H9 (cell line): Measurements from ENCODE around the gene CYP24A1. TPM values are rescaled to one million over a fixed set of nuclear protein-coding genes. Genes with fewer than 3 reads are reported as not detected.
"Not testable (repeated sequence)": the region's sequence is repeated elsewhere in the genome, so short reads cannot be mapped to it uniquely, and the experiment has no call there.

Source experiments
- DNase-seq: peaks from one replicate; pipeline ENCODE4 v3.0.0-alpha.2; 2017
- H2AFZ ChIP-seq: one replicate; pipeline ENCODE4 v1.6.1; 2013; ENCODE audit warnings: mild to moderate bottlenecking, low read length, control low read depth, moderate library complexity
- H2AK5ac ChIP-seq: 2 replicates; pipeline ENCODE4 v1.6.1; 2013; ENCODE audit warnings: low read length, control low read depth, mixed read lengths; ENCODE audit not compliant: insufficient read length
- H2BK120ac ChIP-seq: one replicate; pipeline ENCODE4 v1.6.1; 2013; ENCODE audit warnings: low read depth, mild to moderate bottlenecking, low read length, control low read depth, inconsistent platforms; ENCODE audit not compliant: poor library complexity, severe bottlenecking
- H2BK12ac ChIP-seq: 2 replicates; pipeline ENCODE4 v1.6.1; 2013; ENCODE audit warnings: low read length, control low read depth, mixed read lengths, low read depth; ENCODE audit not compliant: insufficient read length
- H2BK15ac ChIP-seq: 2 replicates; pipeline ENCODE4 v1.6.1; 2013; ENCODE audit warnings: low read depth, low read length, control low read depth
- H2BK20ac ChIP-seq: one replicate; pipeline ENCODE4 v1.6.1; 2013; ENCODE audit warnings: low read depth, mild to moderate bottlenecking, low read length, control low read depth, inconsistent platforms; ENCODE audit not compliant: poor library complexity, severe bottlenecking
- H2BK5ac ChIP-seq: 2 replicates; pipeline ENCODE4 v1.6.1; 2013; ENCODE audit warnings: low read length, control low read depth, mixed read lengths; ENCODE audit not compliant: insufficient read length
- H3K14ac ChIP-seq: 2 replicates; pipeline ENCODE4 v1.6.1; 2013; ENCODE audit warnings: low read length, control low read depth; ENCODE audit not compliant: insufficient read depth
- H3K18ac ChIP-seq: 2 replicates; pipeline ENCODE4 v1.6.1; 2013; ENCODE audit warnings: low read depth, mild to moderate bottlenecking, mixed read lengths, low read length, control low read depth; ENCODE audit not compliant: insufficient read length
- H3K23ac ChIP-seq: 2 replicates; pipeline ENCODE4 v1.6.1; 2013; ENCODE audit warnings: low read length, control low read depth, mixed read lengths, low read depth; ENCODE audit not compliant: insufficient read length
- H3K23me2 ChIP-seq: 2 replicates; pipeline ENCODE4 v1.6.1; 2013; ENCODE audit warnings: low read depth, mild to moderate bottlenecking, mixed read lengths, low read length, control low read depth; ENCODE audit not compliant: insufficient read length, poor library complexity, severe bottlenecking
- H3K27ac ChIP-seq: 2 replicates; pipeline ENCODE4 v1.5.1; 2013; ENCODE audit warnings: low read length, control low read depth, mixed read lengths, low read depth; ENCODE audit not compliant: insufficient read length
- H3K27me3 ChIP-seq: 2 replicates; pipeline ENCODE4 v1.6.1; 2013; ENCODE audit warnings: low read length, control low read depth, inconsistent platforms; ENCODE audit not compliant: insufficient read depth
- H3K4ac ChIP-seq: 2 replicates; pipeline ENCODE4 v1.6.1; 2013; ENCODE audit warnings: low read depth, mild to moderate bottlenecking, control low read depth, inconsistent platforms, low read length, moderate library complexity
- H3K4me1 ChIP-seq: 2 replicates; pipeline ENCODE4 v1.6.1; 2013; ENCODE audit warnings: low read length, control low read depth, inconsistent platforms; ENCODE audit not compliant: insufficient read depth
- H3K4me2 ChIP-seq: 2 replicates; pipeline ENCODE4 v1.6.1; 2013; ENCODE audit warnings: low read length, control low read depth, mixed read lengths; ENCODE audit not compliant: insufficient read length, insufficient read depth
- H3K56ac ChIP-seq: 2 replicates; pipeline ENCODE4 v1.6.1; 2013; ENCODE audit warnings: low read depth, mild to moderate bottlenecking, mixed read lengths, low read length, control low read depth; ENCODE audit not compliant: insufficient read length
- H3K79me1 ChIP-seq: 2 replicates; pipeline ENCODE4 v1.6.1; 2013; ENCODE audit warnings: low read depth, mild to moderate bottlenecking, moderate library complexity, low read length, control low read depth, inconsistent platforms; ENCODE audit not compliant: insufficient read depth, poor library complexity, severe bottlenecking
- H3K79me2 ChIP-seq: 2 replicates; pipeline ENCODE4 v1.6.1; 2013; ENCODE audit warnings: low read length, control low read depth, inconsistent platforms; ENCODE audit not compliant: insufficient read depth
- H3K9ac ChIP-seq: 2 replicates; pipeline ENCODE4 v1.6.1; 2013; ENCODE audit warnings: low read length, control low read depth, mixed read lengths; ENCODE audit not compliant: insufficient read length; ENCODE audit errors: extremely low read depth
- H3K9me3 ChIP-seq: one replicate; pipeline ENCODE4 v1.6.1; 2013; ENCODE audit warnings: low read depth, low read length, inconsistent platforms; ENCODE audit not compliant: control insufficient read depth
- H3T11ph ChIP-seq: one replicate; pipeline ENCODE4 v1.6.1; 2013; ENCODE audit warnings: mild to moderate bottlenecking, low read length, control low read depth, inconsistent platforms
- H4K20me1 ChIP-seq: one replicate; pipeline ENCODE4 v1.6.1; 2013; ENCODE audit not compliant: control insufficient read depth, insufficient read length, insufficient read depth
- H4K5ac ChIP-seq: 2 replicates; pipeline ENCODE4 v1.6.1; 2013; ENCODE audit warnings: low read depth, mild to moderate bottlenecking, mixed read lengths, low read length, control low read depth; ENCODE audit not compliant: insufficient read length
- H4K8ac ChIP-seq: replicated peaks from 2 replicates; pipeline ENCODE4 v1.6.1; 2013; ENCODE audit warnings: low read length, control low read depth, mixed read lengths, low read depth; ENCODE audit not compliant: insufficient read length
- H4K91ac ChIP-seq: 2 replicates; pipeline ENCODE4 v1.6.1; 2013; ENCODE audit warnings: low read depth, mild to moderate bottlenecking, moderate library complexity, mixed read lengths, low read length, control low read depth; ENCODE audit not compliant: insufficient read length
- H3K27ac Mint-ChIP-seq, 3 experiments: 2 replicates in 2 of 3; 3 replicates in 1 of 3; pipeline ENCODE4 v1.8.0; 2020 to 2021; ENCODE audit warnings: mixed read lengths in 3 of 3, mild to moderate bottlenecking in 1 of 3, moderate library complexity in 1 of 3
- H3K27me3 Mint-ChIP-seq: 2 replicates; pipeline ENCODE4 v1.8.0; 2021; ENCODE audit warnings: low read depth, mild to moderate bottlenecking, moderate library complexity, mixed read lengths
- H3K36me3 Mint-ChIP-seq, 3 experiments: 2 replicates in 2 of 3; 3 replicates in 1 of 3; pipeline ENCODE4 v1.8.0; 2020 to 2021; ENCODE audit warnings: low read depth in 3 of 3, mixed read lengths in 3 of 3; ENCODE audit not compliant: insufficient read depth in 1 of 3
- H3K4me1 Mint-ChIP-seq, 2 experiments: 2 replicates each; pipeline ENCODE4 v1.8.0; 2020; ENCODE audit warnings: mixed read lengths in 2 of 2
- H3K4me3 Mint-ChIP-seq, 2 experiments: 2 replicates in 1 of 2; 3 replicates in 1 of 2; pipeline ENCODE4 v1.8.0; 2020 to 2021; ENCODE audit warnings: mild to moderate bottlenecking in 2 of 2, mixed read lengths in 2 of 2, moderate library complexity in 1 of 2
- H3K9me3 Mint-ChIP-seq, 2 experiments: 2 replicates in 1 of 2; 3 replicates in 1 of 2; pipeline ENCODE4 v1.8.0; 2020; ENCODE audit warnings: mild to moderate bottlenecking in 2 of 2, mixed read lengths in 2 of 2, moderate library complexity in 1 of 2
- WGBS: extraction: QIAGEN DNeasy Blood & Tissue Kit; methylation state at CpG from one replicate; pipeline ENCODE4 v1.1.7; 2013; ENCODE audit warnings: missing lambda C conversion rate, low lambda C conversion rate, mixed read lengths; ENCODE audit not compliant: insufficient read length; ENCODE audit errors: extremely low coverage; 5-methylcytosine and 5-hydroxymethylcytosine counted together
- total RNA-seq: library from RNA; stranded (reverse); gene quantifications from 2 replicates; pipeline ENCODE4 v1.2.1, GENCODE V29; 2021
- TF ChIP-seq, protein P1 (sequence below): fragments of 200-600 bp; sonication (generic); conservative IDR thresholded peaks from 3 replicates; pipeline ENCODE4 v1.8.0; 2021; ENCODE audit warnings: antibody characterized with exemption, mild to moderate bottlenecking

Gene CYP24A1
- total RNA-seq, 1 experiment from 2014 or later, result not detected

DNA sequence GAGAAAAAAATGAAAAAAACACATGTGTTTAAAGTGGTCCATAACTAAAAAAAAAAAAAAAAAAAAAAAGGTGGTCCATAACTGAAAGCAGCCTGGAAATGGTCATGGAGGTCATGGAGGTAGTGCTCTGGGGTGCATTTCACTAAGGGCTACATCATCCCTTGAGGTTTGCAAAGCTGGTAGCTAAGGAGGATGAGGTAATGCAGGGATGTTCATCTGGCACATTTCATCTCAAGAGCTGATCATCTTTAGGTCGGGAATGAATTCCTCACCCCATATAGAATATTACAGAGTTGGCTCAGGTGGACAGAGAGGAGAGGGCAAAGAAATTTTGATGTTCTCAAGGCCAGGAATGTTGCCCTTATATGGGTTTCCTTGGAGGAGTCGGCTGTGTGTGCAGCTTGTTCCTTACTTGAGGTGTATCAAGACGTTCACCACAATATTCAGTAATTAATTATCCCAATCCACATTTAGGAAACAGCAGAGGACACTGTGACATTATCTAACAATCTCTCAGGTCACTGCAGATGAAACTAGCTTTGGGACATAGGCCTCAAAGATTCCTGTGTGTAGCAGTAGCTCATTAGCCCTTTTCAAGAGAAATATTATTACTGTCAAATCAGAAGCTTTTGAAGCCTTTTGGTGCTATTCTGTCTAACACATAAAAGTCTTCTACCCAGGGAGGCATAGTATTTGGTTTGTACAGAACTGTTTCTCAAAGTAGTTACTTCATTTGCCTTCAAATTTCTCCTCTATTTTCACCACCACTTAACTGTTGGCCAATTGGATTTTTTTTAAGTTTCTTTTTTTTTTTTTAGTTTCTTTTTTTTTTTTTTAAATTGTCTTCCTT, 46.8 kb downstream of the CYP24A1 start:
- no peak overlapping the region for H3K27ac Mint-ChIP-seq
- no peak overlapping the region for H2AK5ac ChIP-seq
- H2BK120ac ChIP-seq, result no peak overlapping the region
- H3K27me3 Mint-ChIP-seq, result no peaks in the 10 kb centered on the region; the same call in 1 of the 2 replicates
- no peak for DNase-seq
- no peaks in the 10 kb centered on the region for H3K79me2 ChIP-seq
- no peak overlapping the region for H3K27ac ChIP-seq
- no peak overlapping the region for H3K4ac ChIP-seq
- H3K4me1 ChIP-seq, result peaks cover 3% of the 10 kb centered on the region; the same call in 1 of the 2 replicates
- H3K14ac ChIP-seq, result no peak overlapping the region
- H3K9ac ChIP-seq, result no peak overlapping the region
- no peak overlapping the region for H3K56ac ChIP-seq
- H2BK12ac ChIP-seq, result no peak overlapping the region
- H2BK20ac ChIP-seq, result no peak overlapping the region
- no peak overlapping the region for H3K23ac ChIP-seq
- WGBS, result no CpG with 5 or more reads among the region's 3 CpGs
- H3K18ac ChIP-seq, result no peak overlapping the region
- TF ChIP-seq, protein P1, sequence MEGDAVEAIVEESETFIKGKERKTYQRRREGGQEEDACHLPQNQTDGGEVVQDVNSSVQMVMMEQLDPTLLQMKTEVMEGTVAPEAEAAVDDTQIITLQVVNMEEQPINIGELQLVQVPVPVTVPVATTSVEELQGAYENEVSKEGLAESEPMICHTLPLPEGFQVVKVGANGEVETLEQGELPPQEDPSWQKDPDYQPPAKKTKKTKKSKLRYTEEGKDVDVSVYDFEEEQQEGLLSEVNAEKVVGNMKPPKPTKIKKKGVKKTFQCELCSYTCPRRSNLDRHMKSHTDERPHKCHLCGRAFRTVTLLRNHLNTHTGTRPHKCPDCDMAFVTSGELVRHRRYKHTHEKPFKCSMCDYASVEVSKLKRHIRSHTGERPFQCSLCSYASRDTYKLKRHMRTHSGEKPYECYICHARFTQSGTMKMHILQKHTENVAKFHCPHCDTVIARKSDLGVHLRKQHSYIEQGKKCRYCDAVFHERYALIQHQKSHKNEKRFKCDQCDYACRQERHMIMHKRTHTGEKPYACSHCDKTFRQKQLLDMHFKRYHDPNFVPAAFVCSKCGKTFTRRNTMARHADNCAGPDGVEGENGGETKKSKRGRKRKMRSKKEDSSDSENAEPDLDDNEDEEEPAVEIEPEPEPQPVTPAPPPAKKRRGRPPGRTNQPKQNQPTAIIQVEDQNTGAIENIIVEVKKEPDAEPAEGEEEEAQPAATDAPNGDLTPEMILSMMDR, result no peak
- peaks cover 12 to 19% of the 10 kb centered on the region in 2 experiments for H3K4me1 Mint-ChIP-seq
- H3K9me3 Mint-ChIP-seq, result peaks cover 0 to 11% of the 10 kb centered on the region in 2 experiments; a peak in 2 of 5 replicates
- H4K20me1 ChIP-seq, result no peaks in the 10 kb centered on the region
- H2BK15ac ChIP-seq, result no peak overlapping the region
- no peak overlapping the region for H3T11ph ChIP-seq
- no peak overlapping the region for H4K8ac ChIP-seq
- H3K4me3 Mint-ChIP-seq, result no peak overlapping the region
- no peak overlapping the region for H4K5ac ChIP-seq
- no peak overlapping the region for H2AFZ ChIP-seq
- H3K79me1 ChIP-seq, result no peaks in the 10 kb centered on the region
- H3K9me3 ChIP-seq, result no peaks in the 10 kb centered on the region
- H4K91ac ChIP-seq, result no peak overlapping the region
- H3K27me3 ChIP-seq, result no peaks in the 10 kb centered on the region
- no peaks in the 10 kb centered on the region for H3K23me2 ChIP-seq
- no peak overlapping the region for H3K4me2 ChIP-seq
- H2BK5ac ChIP-seq, result no peak overlapping the region
- peaks cover 0 to 5% (median 0%) of the 10 kb centered on the region in 3 experiments; a peak in 1 of 7 replicates for H3K36me3 Mint-ChIP-seq

DNA sequence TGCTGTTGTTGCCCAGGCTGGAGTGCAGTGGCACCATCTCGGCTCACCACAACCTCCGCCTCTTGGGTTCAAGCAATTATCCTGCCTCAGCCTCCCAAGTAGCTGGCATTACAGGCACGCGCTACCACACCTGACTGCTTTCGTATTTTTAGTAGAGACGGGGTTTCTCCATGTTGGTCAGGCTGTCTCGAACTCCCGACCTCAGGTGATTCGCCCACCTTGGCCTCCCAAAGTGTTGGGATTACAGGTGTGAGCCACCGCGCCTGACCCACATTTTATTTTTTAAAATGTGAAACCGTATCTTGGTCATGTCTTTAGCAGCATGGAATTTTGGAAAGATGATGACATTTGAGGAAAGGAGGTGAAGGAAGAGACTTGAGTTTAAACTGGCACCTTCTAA, 47.5 kb downstream of the CYP24A1 start:
- H3K9ac ChIP-seq, H3K79me1 ChIP-seq, H3K4me2 ChIP-seq, H3K27ac ChIP-seq, H2AFZ ChIP-seq, H2BK15ac ChIP-seq, H3K14ac ChIP-seq, H4K91ac ChIP-seq, H3K4ac ChIP-seq, H3K4me1 ChIP-seq, H3K4me3 Mint-ChIP-seq, H3K27me3 ChIP-seq, H3K56ac ChIP-seq, H2BK120ac ChIP-seq, H2AK5ac ChIP-seq, H3T11ph ChIP-seq, H3K79me2 ChIP-seq, H3K18ac ChIP-seq, H3K23ac ChIP-seq, H2BK12ac ChIP-seq, H4K8ac ChIP-seq, H3K36me3 Mint-ChIP-seq, H3K27ac Mint-ChIP-seq, H4K20me1 ChIP-seq, H4K5ac ChIP-seq, H2BK5ac ChIP-seq, DNase-seq, H3K27me3 Mint-ChIP-seq, H3K9me3 ChIP-seq, H3K23me2 ChIP-seq, H2BK20ac ChIP-seq: not testable (repeated sequence)
- H3K4me1 Mint-ChIP-seq, result peaks cover 11 to 19% of the 10 kb centered on the region in 2 experiments
- WGBS, result no CpG with 5 or more reads among the region's 12 CpGs
- peaks cover 0 to 10% of the 10 kb centered on the region in 2 experiments; a peak in 2 of 5 replicates for H3K9me3 Mint-ChIP-seq
